Spleen (tissue), 11 donors: ENCODE results near the gene SNX30. TPM values are rescaled to one million over a fixed set of nuclear protein-coding genes. Genes with fewer than 3 reads are reported as not detected.

ENCODE experiments used
- DNase-seq: peaks from one replicate; pipeline ENCODE4 v3.0.0-alpha.2; 2020
- H3K27ac ChIP-seq, 8 donors: fragments of 200-600 bp; sonication (generic) in 7 of 8; 1 replicate in 4 of 8; 2 replicates in 4 of 8; pipeline versions ENCODE4 v1.5.0 to v1.8.0; 2016 to 2021; ENCODE audit warnings: inconsistent platforms in 4 of 8, mild to moderate bottlenecking in 4 of 8, moderate library complexity in 1 of 8
- H3K27me3 ChIP-seq, 7 donors: fragments of 200-600 bp; sonication (generic) in 6 of 7; replicated peaks in 1 of 7; 1 replicate in 4 of 7; 2 replicates in 3 of 7; pipeline versions ENCODE4 v1.5.0 to v1.8.0; 2016 to 2021; ENCODE audit warnings: inconsistent platforms in 3 of 7, mild to moderate bottlenecking in 1 of 7
- H3K36me3 ChIP-seq, 6 donors: fragments of 200-600 bp; sonication (generic) in 5 of 6; 1 replicate in 4 of 6; 2 replicates in 2 of 6; pipeline versions ENCODE4 v1.5.0 to v1.8.0; 2016 to 2021; ENCODE audit warnings: inconsistent platforms in 2 of 6
- H3K4me1 ChIP-seq, 6 donors: fragments of 200-600 bp; sonication (generic) in 5 of 6; 1 replicate in 3 of 6; 2 replicates in 3 of 6; pipeline versions ENCODE4 v1.5.0 to v1.8.0; 2016 to 2021; ENCODE audit warnings: inconsistent platforms in 3 of 6
- H3K4me3 ChIP-seq, 8 donors: fragments of 200-600 bp; sonication (generic) in 7 of 8; 1 replicate in 4 of 8; 2 replicates in 4 of 8; pipeline versions ENCODE4 v1.5.0 to v1.8.0; 2016 to 2021; ENCODE audit warnings: inconsistent platforms in 4 of 8, mild to moderate bottlenecking in 4 of 8, moderate library complexity in 2 of 8
- H3K9me3 ChIP-seq, 8 donors: fragments of 200-600 bp; sonication (generic) in 7 of 8; 1 replicate in 4 of 8; 2 replicates in 4 of 8; pipeline versions ENCODE4 v1.5.0 to v1.8.0; 2016 to 2021; ENCODE audit warnings: inconsistent platforms in 4 of 8
- CTCF ChIP-seq, 11 experiments: fragments of 200-600 bp in 7 of 11; fragments of 450-650 bp in 4 of 11; sonication (generic) in 4 of 11; IDR thresholded peaks in 8 of 11; conservative IDR thresholded peaks in 3 of 11; 1 replicate in 7 of 11; 2 replicates in 4 of 11; pipeline versions ENCODE4 v1.4.0 to v1.8.0; 2016 to 2021; ENCODE audit warnings: antibody characterized with exemption in 11 of 11, inconsistent platforms in 4 of 11, mild to moderate bottlenecking in 1 of 11
- POLR2A ChIP-seq, 3 donors: fragments of 450-650 bp; IDR thresholded peaks; one replicate each; pipeline ENCODE4 v1.5.1; 2017; ENCODE audit warnings: antibody characterized with exemption in 3 of 3, mild to moderate bottlenecking in 1 of 3
- POLR2AphosphoS5 ChIP-seq, 3 donors: sonication (generic); formaldehyde crosslinking; IDR thresholded peaks; one replicate each; pipeline ENCODE4 v1.5.1; 2017; ENCODE audit warnings: antibody characterized with exemption in 3 of 3
- WGBS, 5 donors: extraction: QIAGEN DNeasy Blood & Tissue Kit in 3 of 5; methylation state at CpG; one replicate each; pipeline versions ENCODE4 v1.1.5 to v1.1.7; 2013 to 2018; 5-methylcytosine and 5-hydroxymethylcytosine counted together
- intact Hi-C: fragments of 100-400 bp; cut with DNase I; formaldehyde crosslinking; loops from one replicate; pipeline ENCODE4 v1.15.0; 2023; ENCODE audit warnings: low total_unique reads
- polyA plus RNA-seq, 3 donors: library from polyadenylated mRNA; stranded (reverse); fragments of 200-250 nt; gene quantifications; one replicate each; pipeline ENCODE4 v1.2.1, GENCODE V29; 2013
- total RNA-seq, 7 donors: library from RNA; depleted of rRNA in 3 of 7; stranded (reverse); fragments of >200 nt in 3 of 7; fragmentation: NEBNext Ultra II Directional in 4 of 7; extraction: Animal tissue kit (Norgen Biotek cat#: 25700) in 4 of 7; gene quantifications; one replicate each; pipeline versions ENCODE4 v1.1.0 to v1.2.1, GENCODE V29; 2016 to 2021
- donor health status: healthy with polysubstance abuse.
- donor health status: DM: no; HTN: no; CAD: no; lungs with moderate emphysema.
- donor health status: DM: no; HTN: no; CAD: no.
- donor health status: Bipolar disorder and iron deficiency.
- donor health status: healthy.
- donor health status: DM: no; HTN: no; CAD: no.
- donor health status: DM: yes; HTN: yes; CAD: no.

The SNX30 gene
- total and polyA plus RNA-seq, 10 donors = 1.2 to 23.3 (median 14.6) TPM

- DNase-seq = no peak
- Histone ChIP-seq H3K9me3 (no peaks in the 10 kb centered on the region), H3K4me3 (no peak overlapping the region), H3K4me1 (peaks cover 0 to 45% (median 27%) of the 10 kb centered on the region in 6 donors), H3K36me3 (peaks cover 0 to 28% (median 1%) of the 10 kb centered on the region in 6 donors), H3K27ac (no peak overlapping the region), H3K27me3 (no peaks in the 10 kb centered on the region)
- WGBS, 5 donors = 92 to 95% (median 95%) methylated on average over 13 to 14 of the region's 14 CpGs
- intact Hi-C loops = no loop called here
- TF ChIP-seq POLR2AphosphoS5 (IDR thresholded peaks at IDR 0.05) = no peak
- TF ChIP-seq POLR2A (IDR thresholded peaks at IDR 0.05) = no peak
- no peak for TF ChIP-seq CTCF (IDR thresholded peaks at IDR 0.05 in 8 of 11, conservative IDR thresholded peaks at IDR 0.05 in 3 of 11)
Observed at GRCh38 chr9:112856843-112857242, 106.3 kb downstream of the SNX30 start.

- no peak for DNase-seq
- Histone ChIP-seq H3K36me3 (peaks cover 0 to 17% (median under 1%) of the 10 kb centered on the region in 6 donors), H3K27ac (peak overlapping the region in 4 of 8 donors; percentile 3 to 81 (median 60)), H3K27me3 (no peaks in the 10 kb centered on the region), H3K4me3 (no peak overlapping the region), H3K9me3 (no peaks in the 10 kb centered on the region), H3K4me1 (peaks cover under 1 to 56% (median 38%) of the 10 kb centered on the region in 6 donors)
- WGBS, 5 donors = 65 to 85% (median 79%) methylated on average over 6 of the region's 6 CpGs
- intact Hi-C loops = no loop called here
- no peak for TF ChIP-seq POLR2A (IDR thresholded peaks at IDR 0.05)
- no peak for TF ChIP-seq CTCF (IDR thresholded peaks at IDR 0.05 in 8 of 11, conservative IDR thresholded peaks at IDR 0.05 in 3 of 11)
- no peak for TF ChIP-seq POLR2AphosphoS5 (IDR thresholded peaks at IDR 0.05)
Observed at GRCh38 chr9:112858005-112858404, 107.4 kb downstream of the SNX30 start.

- peak overlapping the region in 3 of 8 donors; percentile 53 to 81 (median 67) for H3K27ac ChIP-seq
- H3K36me3 ChIP-seq = peaks cover 0 to 11% (median 0%) of the 10 kb centered on the region in 6 donors
- intact Hi-C loops = no loop called here
- DNase-seq = no peak
- H3K9me3 ChIP-seq = no peaks in the 10 kb centered on the region
- peaks cover 7 to 63% (median 45%) of the 10 kb centered on the region in 6 donors for H3K4me1 ChIP-seq
- peak in 1 of 11 experiments; percentile 22 for TF ChIP-seq CTCF (IDR thresholded peaks at IDR 0.05 in 8 of 11, conservative IDR thresholded peaks at IDR 0.05 in 3 of 11)
- TF ChIP-seq POLR2AphosphoS5 (IDR thresholded peaks at IDR 0.05) = no peak
- TF ChIP-seq POLR2A (IDR thresholded peaks at IDR 0.05) = no peak
- H3K27me3 ChIP-seq = no peaks in the 10 kb centered on the region
- 25 to 44% (median 39%) methylated on average over 6 of the region's 6 CpGs for WGBS, 5 donors
- H3K4me3 ChIP-seq = no peak overlapping the region
Observed at GRCh38 chr9:112858625-112859147, 108.1 kb downstream of the SNX30 start.

- no peak for DNase-seq
- Histone ChIP-seq H3K36me3 (peaks cover 0 to 6% (median 0%) of the 10 kb centered on the region in 6 donors), H3K27ac (peak overlapping the region in 2 of 8 donors; percentile 67 to 81), H3K4me3 (no peak overlapping the region), H3K4me1 (peaks cover 11 to 74% (median 52%) of the 10 kb centered on the region in 6 donors), H3K27me3 (no peaks in the 10 kb centered on the region), H3K9me3 (no peaks in the 10 kb centered on the region)
- intact Hi-C loops = no loop called here
- WGBS, 5 donors = 65 to 93% (median 88%) methylated on average over 1 of the region's 1 CpG
- TF ChIP-seq POLR2AphosphoS5 (IDR thresholded peaks at IDR 0.05) (no peak), POLR2A (IDR thresholded peaks at IDR 0.05) (no peak), CTCF (IDR thresholded peaks at IDR 0.05 in 8 of 11, conservative IDR thresholded peaks at IDR 0.05 in 3 of 11) (no peak)
Observed at GRCh38 chr9:112860451-112860850, 109.9 kb downstream of the SNX30 start.
